Activated T-cell treated with anti-CD3 and anti-CD28 coated beads for 4 hours (primary cell): ENCODE results near the gene CDH12.
"Not testable (repeated sequence)": the region's sequence is repeated elsewhere in the genome, so short reads cannot be mapped to it uniquely, and the experiment has no call there.

Source experiments
- DNase-seq: peaks from one replicate; pipeline ENCODE4 v3.0.0-alpha.2; 2020

CDH12 gene

GRCh38 chr5:22549876-22550671 lies 303.1 kb downstream of the CDH12 start:
- no peak for DNase-seq

GRCh38 chr5:22542340-22542739 lies 310.8 kb downstream of the CDH12 start:
- DNase-seq, result no peak

GRCh38 chr5:22541037-22541436 lies 312.1 kb downstream of the CDH12 start:
- DNase-seq, result no peak

- no peak for DNase-seq
These were observed 313.4 kb downstream of the CDH12 start for GRCh38 chr5:22539762-22540161.

GRCh38 chr5:22531986-22532385 lies 321.2 kb downstream of the CDH12 start:
- DNase-seq, result no peak

GRCh38 chr5:22521521-22521920 lies 331.6 kb downstream of the CDH12 start:
- DNase-seq, result no peak

- not testable (repeated sequence) for DNase-seq
These were observed 336.6 kb downstream of the CDH12 start for GRCh38 chr5:22516497-22516896.

- DNase-seq, result no peak
These were observed 338.9 kb downstream of the CDH12 start for GRCh38 chr5:22514231-22514630.

GRCh38 chr5:22505891-22506290 lies 347.3 kb downstream of the CDH12 start:
- no peak for DNase-seq

GRCh38 chr5:22504411-22504810 lies 348.7 kb downstream of the CDH12 start:
- no peak for DNase-seq

GRCh38 chr5:22500556-22500955 lies 352.6 kb downstream of the CDH12 start:
- no peak for DNase-seq

GRCh38 chr5:22496666-22497065 lies 356.5 kb downstream of the CDH12 start:
- no peak for DNase-seq

- no peak for DNase-seq
These were observed 358.0 kb downstream of the CDH12 start for GRCh38 chr5:22495016-22495720.

GRCh38 chr5:22488427-22488826 lies 364.7 kb downstream of the CDH12 start:
- no peak for DNase-seq

GRCh38 chr5:22480305-22480704 lies 372.8 kb downstream of the CDH12 start:
- no peak for DNase-seq

- no peak for DNase-seq
These were observed 379.3 kb downstream of the CDH12 start for GRCh38 chr5:22473886-22474285.

- DNase-seq, result no peak
These were observed 382.0 kb downstream of the CDH12 start for GRCh38 chr5:22471154-22471553.

- DNase-seq, result no peak
These were observed 382.7 kb downstream of the CDH12 start for GRCh38 chr5:22470408-22470807.

GRCh38 chr5:22465616-22466015 lies 387.5 kb downstream of the CDH12 start:
- no peak for DNase-seq

GRCh38 chr5:22465177-22465576 lies 388.0 kb downstream of the CDH12 start:
- DNase-seq, result no peak

GRCh38 chr5:22460189-22460588 lies 393.0 kb downstream of the CDH12 start:
- no peak for DNase-seq

GRCh38 chr5:22432905-22433304 lies 420.2 kb downstream of the CDH12 start:
- no peak for DNase-seq

- no peak for DNase-seq
These were observed 421.3 kb downstream of the CDH12 start for GRCh38 chr5:22431840-22432239.

- DNase-seq, result no peak
These were observed 421.7 kb downstream of the CDH12 start for GRCh38 chr5:22431406-22431805.
